Measurements from ENCODE around the gene SNX11. TPM values are rescaled to one million over a fixed set of nuclear protein-coding genes. Genes with fewer than 3 reads are reported as not detected.

SNX11 gene
- total RNA-seq, 2 experiments from 2014 or later = 12.0 to 17.6 TPM

GRCh38 chr17:48160177-48161081 is 52.9 kb downstream of the SNX11 start:
- H3K36me3 ChIP-seq (ENCODE audit: insufficient read depth, low read length) = no peaks in the 10 kb centered on the region
- no peak for TF ChIP-seq CTCF (conservative IDR thresholded peaks at IDR 0.05; ENCODE audit: low read length)
- TF ChIP-seq EZH2phosphoT487 (IDR thresholded peaks at IDR 0.05; ENCODE audit: borderline replicate concordance, low read depth, low read length) = no peak
- intact Hi-C loops (cut with micrococcal nuclease; ENCODE audit: unreplicated experiment) = no loop called here
- no peak for DNase-seq (ENCODE audit: low spot score)
- H3K79me2 ChIP-seq (ENCODE audit: insufficient read depth, low read depth, low read length) = no peaks in the 10 kb centered on the region
- no peak overlapping the region for H3K4me3 ChIP-seq (ENCODE audit: low read depth, low read length, poor library complexity, severe bottlenecking)
- ChIA-PET POLR2A (interaction anchor here (0.6 kb wide), 1 partner anchor 76 kb away, joined by 3 read pairs; no protein-coding TSS in a partner anchor), CTCF (ENCODE audit: unreplicated experiment) (no interaction called here)
- no peak overlapping the region for H3K4me2 ChIP-seq (ENCODE audit: low read length)
- no peaks in the 10 kb centered on the region for H3K4me1 ChIP-seq (ENCODE audit: insufficient read depth, low read length, poor library complexity, severe bottlenecking)
- no peaks in the 10 kb centered on the region for H3K9me3 ChIP-seq (ENCODE audit: low read length)
- BruUV-seq (replicated peaks) = no TSS peak
- no peaks in the 10 kb centered on the region for H3K9me2 ChIP-seq (ENCODE audit: insufficient read depth, low read length)
- no peak overlapping the region for H2AFZ ChIP-seq (ENCODE audit: low read length)
- H3K27ac ChIP-seq (ENCODE audit: low read depth, low read length, poor library complexity, severe bottlenecking) = no peak overlapping the region
- no peaks in the 10 kb centered on the region for H4K20me1 ChIP-seq (ENCODE audit: insufficient read depth, low read length)

GRCh38 chr17:48161127-48161905 is 53.8 kb downstream of the SNX11 start:
- POLR2A ChIA-PET = interaction anchor here (0.5 to 0.6 kb wide), 2 partner anchors 16 to 134 kb away, joined by 3 read pairs; no protein-coding TSS in a partner anchor
- Histone ChIP-seq H3K4me2 (ENCODE audit: low read length) (no peak overlapping the region), H3K9me2 (ENCODE audit: insufficient read depth, low read length) (no peaks in the 10 kb centered on the region), H4K20me1 (ENCODE audit: insufficient read depth, low read length) (no peaks in the 10 kb centered on the region), H3K9me3 (ENCODE audit: low read length) (no peaks in the 10 kb centered on the region), H3K36me3 (ENCODE audit: insufficient read depth, low read length) (no peaks in the 10 kb centered on the region), H3K4me1 (ENCODE audit: insufficient read depth, low read length, poor library complexity, severe bottlenecking) (no peaks in the 10 kb centered on the region), H3K4me3 (ENCODE audit: low read depth, low read length, poor library complexity, severe bottlenecking) (no peak overlapping the region), H3K79me2 (ENCODE audit: insufficient read depth, low read depth, low read length) (no peaks in the 10 kb centered on the region), H2AFZ (ENCODE audit: low read length) (no peak overlapping the region), H3K27ac (ENCODE audit: low read depth, low read length, poor library complexity, severe bottlenecking) (no peak overlapping the region)
- TF ChIP-seq EZH2phosphoT487 (IDR thresholded peaks at IDR 0.05; ENCODE audit: borderline replicate concordance, low read depth, low read length) = no peak
- TF ChIP-seq CTCF (conservative IDR thresholded peaks at IDR 0.05; ENCODE audit: low read length) = no peak
- CTCF ChIA-PET (ENCODE audit: unreplicated experiment) = no interaction called here
- intact Hi-C loops (cut with micrococcal nuclease; ENCODE audit: unreplicated experiment) = no loop called here
- no peak for DNase-seq (ENCODE audit: low spot score)
- no TSS peak for BruUV-seq (replicated peaks)

Data from OCI-LY7 (cell line).